ENCODE measurements around the gene TMEM109.

TMEM109 gene

GRCh38 chr11:60936467-60937143 lies 22.6 kb downstream of the TMEM109 start:
- TF ChIP-seq, protein P1, sequence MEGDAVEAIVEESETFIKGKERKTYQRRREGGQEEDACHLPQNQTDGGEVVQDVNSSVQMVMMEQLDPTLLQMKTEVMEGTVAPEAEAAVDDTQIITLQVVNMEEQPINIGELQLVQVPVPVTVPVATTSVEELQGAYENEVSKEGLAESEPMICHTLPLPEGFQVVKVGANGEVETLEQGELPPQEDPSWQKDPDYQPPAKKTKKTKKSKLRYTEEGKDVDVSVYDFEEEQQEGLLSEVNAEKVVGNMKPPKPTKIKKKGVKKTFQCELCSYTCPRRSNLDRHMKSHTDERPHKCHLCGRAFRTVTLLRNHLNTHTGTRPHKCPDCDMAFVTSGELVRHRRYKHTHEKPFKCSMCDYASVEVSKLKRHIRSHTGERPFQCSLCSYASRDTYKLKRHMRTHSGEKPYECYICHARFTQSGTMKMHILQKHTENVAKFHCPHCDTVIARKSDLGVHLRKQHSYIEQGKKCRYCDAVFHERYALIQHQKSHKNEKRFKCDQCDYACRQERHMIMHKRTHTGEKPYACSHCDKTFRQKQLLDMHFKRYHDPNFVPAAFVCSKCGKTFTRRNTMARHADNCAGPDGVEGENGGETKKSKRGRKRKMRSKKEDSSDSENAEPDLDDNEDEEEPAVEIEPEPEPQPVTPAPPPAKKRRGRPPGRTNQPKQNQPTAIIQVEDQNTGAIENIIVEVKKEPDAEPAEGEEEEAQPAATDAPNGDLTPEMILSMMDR (IDR thresholded peaks at IDR 0.05; ENCODE audit: low read length, missing control alignments) = no peak
- DNase-seq (ENCODE audit: low read depth) = no peak
- H3K4me3 ChIP-seq (replicated peaks; ENCODE audit: low read depth, low read length) = no peak overlapping the region

GRCh38 chr11:60937144-60937527 lies 23.2 kb downstream of the TMEM109 start:
- no peak overlapping the region for H3K4me3 ChIP-seq (replicated peaks; ENCODE audit: low read depth, low read length)
- TF ChIP-seq, protein P1 (IDR thresholded peaks at IDR 0.05; ENCODE audit: low read length, missing control alignments) = no peak
- DNase-seq (ENCODE audit: low read depth) = peak; percentile 31

DNA sequence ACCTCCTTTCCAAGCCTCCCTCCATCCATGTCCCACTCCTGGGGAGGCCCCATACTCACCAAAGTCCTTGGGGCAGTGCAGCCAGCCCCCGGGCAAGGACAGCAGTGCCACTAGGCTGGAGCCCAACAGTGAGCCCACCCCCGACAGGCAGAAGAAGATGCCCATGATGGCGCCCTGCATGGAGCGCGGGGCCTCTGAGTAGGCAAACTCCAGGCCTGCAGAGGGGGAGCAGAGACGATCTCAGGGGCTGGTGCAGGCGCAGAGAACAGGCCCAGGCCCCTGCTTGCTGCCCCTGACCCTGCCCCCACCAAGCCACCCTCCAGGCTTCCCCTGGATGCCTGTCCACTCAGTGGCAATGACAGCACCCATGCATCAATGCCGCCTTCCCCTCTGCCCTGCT lies 23.9 kb downstream of the TMEM109 start:
- TF ChIP-seq, protein P1 (IDR thresholded peaks at IDR 0.05; ENCODE audit: low read length, missing control alignments) = no peak
- no peak overlapping the region for H3K4me3 ChIP-seq (replicated peaks; ENCODE audit: low read depth, low read length)
- DNase-seq (ENCODE audit: low read depth) = no peak

- DNase-seq (ENCODE audit: low read depth) = no peak
- TF ChIP-seq, protein P1 (IDR thresholded peaks at IDR 0.05; ENCODE audit: low read length, missing control alignments) = no peak
These were observed 24.5 kb downstream of the TMEM109 start for GRCh38 chr11:60938500-60938899.

GRCh38 chr11:60939301-60939700 lies 25.3 kb downstream of the TMEM109 start:
- DNase-seq (ENCODE audit: low read depth) = no peak
- no peak overlapping the region for H3K4me3 ChIP-seq (replicated peaks; ENCODE audit: low read depth, low read length)
- TF ChIP-seq, protein P1 (IDR thresholded peaks at IDR 0.05; ENCODE audit: low read length, missing control alignments) = no peak

More at GRCh38 chr11:60938500-60938899, 24.5 kb downstream of the TMEM109 start:
- H3K4me3 ChIP-seq (replicated peaks; ENCODE audit: low read depth, low read length) = no peak overlapping the region

DNA sequence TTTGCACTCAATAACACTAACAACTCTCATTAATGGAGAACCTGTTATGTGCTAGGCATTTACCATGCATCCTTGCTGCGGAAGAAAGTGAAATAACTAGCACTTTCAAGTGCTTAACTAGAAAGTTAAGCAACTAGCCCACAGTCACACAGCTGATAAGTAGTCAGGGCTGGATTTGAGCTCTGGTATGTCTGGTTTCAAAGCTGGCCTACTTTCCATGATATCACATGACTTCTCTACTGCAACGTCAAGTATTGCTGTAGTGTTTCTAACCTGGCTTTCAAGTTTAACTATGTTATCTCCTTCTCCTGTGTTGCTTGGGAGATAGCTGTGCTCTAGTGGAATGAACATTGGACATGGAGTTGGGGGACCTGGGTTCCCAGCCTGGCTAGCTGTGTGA lies 25.9 kb downstream of the TMEM109 start:
- H3K4me3 ChIP-seq (replicated peaks; ENCODE audit: low read depth, low read length) = no peak overlapping the region
- TF ChIP-seq, protein P1 (IDR thresholded peaks at IDR 0.05; ENCODE audit: low read length, missing control alignments) = no peak
- DNase-seq (ENCODE audit: low read depth) = peak; percentile 53

Data from fibroblast of pulmonary artery (primary cell).